ENCODE data around the gene TLNRD1.

Gene TLNRD1

DNA sequence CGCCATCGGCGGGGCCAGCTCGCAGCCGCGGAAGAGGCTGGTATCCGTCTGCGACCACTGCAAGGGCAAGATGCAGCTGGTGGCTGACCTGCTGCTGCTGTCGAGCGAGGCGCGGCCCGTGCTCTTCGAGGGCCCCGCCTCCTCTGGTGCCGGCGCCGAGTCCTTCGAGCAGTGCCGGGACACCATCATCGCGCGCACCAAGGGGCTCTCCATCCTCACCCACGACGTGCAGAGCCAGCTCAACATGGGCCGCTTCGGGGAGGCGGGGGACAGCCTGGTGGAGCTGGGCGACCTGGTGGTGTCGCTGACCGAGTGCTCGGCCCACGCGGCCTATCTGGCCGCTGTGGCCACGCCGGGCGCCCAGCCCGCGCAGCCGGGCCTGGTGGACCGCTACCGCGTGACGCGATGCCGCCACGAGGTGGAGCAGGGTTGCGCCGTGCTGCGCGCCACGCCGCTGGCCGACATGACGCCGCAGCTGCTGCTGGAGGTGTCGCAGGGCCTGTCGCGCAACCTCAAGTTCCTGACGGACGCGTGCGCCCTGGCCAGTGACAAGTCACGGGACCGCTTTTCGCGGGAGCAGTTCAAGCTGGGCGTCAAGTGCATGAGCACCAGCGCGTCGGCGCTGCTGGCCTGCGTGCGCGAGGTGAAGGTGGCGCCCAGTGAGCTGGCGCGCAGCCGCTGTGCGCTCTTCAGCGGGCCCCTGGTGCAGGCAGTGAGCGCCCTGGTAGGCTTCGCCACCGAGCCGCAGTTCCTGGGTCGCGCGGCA is 1.8 kb downstream of the TLNRD1 start:
- DNase-seq (ENCODE audit: low read depth) = no peak

GRCh38 chr15:81003097-81003350 is 2.3 kb downstream of the TLNRD1 start:
- DNase-seq (ENCODE audit: low read depth) = no peak

GRCh38 chr15:81006124-81006523 is 5.4 kb downstream of the TLNRD1 start:
- DNase-seq (ENCODE audit: low read depth) = no peak

DNA sequence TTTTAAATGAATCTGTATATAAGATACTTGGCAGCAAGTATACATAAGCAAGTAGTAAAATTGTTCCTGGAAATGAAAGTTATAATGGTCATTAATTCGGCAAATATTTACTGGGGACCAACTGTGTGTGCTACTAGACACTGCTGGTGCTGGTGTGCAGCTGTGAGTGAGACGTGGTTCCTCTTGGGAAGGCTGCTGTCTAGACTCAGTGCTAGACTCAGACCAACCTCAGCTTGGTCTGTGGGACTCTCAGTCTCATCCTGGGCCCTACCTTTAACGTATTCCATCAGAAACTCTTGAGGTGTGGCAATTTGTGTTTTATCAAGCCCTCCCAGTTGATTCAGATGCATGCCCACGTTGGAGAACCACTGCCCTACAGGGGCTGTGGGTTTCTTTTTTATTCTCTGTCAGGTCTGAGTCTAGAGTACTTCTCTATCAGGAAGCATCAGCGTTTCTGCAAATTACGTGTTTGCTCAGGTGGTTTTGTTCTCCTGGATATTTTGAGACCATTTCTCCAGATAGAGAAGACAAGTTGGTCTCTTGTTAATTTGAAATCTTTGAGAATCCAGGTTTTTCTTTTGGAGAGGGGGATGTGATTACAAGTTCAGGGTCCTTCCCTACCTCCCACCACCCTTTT is 6.8 kb downstream of the TLNRD1 start:
- no peak for DNase-seq (ENCODE audit: low read depth)

DNA sequence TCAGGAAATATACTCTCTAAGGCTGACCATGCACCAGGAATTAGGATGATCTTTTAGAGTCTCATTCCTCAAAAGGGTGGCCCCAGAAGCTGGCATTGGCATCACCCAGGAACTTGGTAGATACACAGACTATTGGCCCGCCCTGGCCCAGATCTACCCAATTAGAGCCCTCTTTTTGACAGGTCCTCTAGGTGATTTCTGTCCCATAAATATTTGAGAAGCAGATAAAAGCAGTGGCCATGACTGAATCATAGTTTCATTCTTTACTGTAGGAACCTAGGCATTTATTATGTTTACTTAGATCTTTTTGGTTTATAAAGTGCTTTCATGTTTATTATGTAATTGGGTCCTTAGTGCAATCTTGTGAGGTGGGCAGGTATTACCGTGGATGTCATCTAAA is 7.6 kb downstream of the TLNRD1 start:
- no peak for DNase-seq (ENCODE audit: low read depth)

- no peak for DNase-seq (ENCODE audit: low read depth)
These were observed 9.4 kb downstream of the TLNRD1 start for GRCh38 chr15:81010086-81010485.

GRCh38 chr15:81011593-81011992 is 10.9 kb downstream of the TLNRD1 start:
- DNase-seq (ENCODE audit: low read depth) = no peak

- DNase-seq (ENCODE audit: low read depth) = no peak
These were observed 11.9 kb downstream of the TLNRD1 start for GRCh38 chr15:81012588-81012987.

- no peak for DNase-seq (ENCODE audit: low read depth)
These were observed 12.7 kb downstream of the TLNRD1 start for GRCh38 chr15:81013396-81013929.

DNA sequence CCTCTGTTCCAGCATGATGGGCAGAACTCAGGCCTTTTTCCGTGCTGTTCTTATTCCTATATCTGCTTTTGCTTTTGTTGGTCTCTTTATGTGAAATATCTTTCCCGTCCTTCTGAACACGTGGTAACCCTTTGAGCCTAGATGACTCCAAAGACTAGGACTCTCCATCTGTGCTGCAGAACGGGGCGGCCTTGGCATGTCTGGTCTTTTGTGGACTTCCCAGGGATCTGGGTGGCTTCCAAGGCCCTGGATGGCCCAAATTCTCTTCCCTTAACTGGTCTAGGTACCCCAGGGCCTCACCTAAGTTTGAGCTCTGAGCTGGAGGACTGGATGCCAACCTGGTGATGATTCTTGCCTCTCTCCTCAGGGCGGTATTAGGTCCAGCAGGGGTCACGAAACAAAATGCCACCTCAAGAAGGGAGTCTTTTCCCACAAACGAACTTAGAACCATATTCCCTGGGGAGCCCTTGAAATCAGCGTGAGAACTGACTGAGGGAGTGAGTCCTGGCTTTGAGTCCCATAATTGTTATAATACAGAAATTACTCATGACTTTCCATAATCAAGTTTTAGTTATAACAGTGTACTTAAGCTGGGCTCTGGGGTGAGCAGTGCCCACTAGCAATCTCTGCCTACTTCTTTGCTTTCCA is 13.8 kb downstream of the TLNRD1 start:
- no peak for DNase-seq (ENCODE audit: low read depth)

DNA sequence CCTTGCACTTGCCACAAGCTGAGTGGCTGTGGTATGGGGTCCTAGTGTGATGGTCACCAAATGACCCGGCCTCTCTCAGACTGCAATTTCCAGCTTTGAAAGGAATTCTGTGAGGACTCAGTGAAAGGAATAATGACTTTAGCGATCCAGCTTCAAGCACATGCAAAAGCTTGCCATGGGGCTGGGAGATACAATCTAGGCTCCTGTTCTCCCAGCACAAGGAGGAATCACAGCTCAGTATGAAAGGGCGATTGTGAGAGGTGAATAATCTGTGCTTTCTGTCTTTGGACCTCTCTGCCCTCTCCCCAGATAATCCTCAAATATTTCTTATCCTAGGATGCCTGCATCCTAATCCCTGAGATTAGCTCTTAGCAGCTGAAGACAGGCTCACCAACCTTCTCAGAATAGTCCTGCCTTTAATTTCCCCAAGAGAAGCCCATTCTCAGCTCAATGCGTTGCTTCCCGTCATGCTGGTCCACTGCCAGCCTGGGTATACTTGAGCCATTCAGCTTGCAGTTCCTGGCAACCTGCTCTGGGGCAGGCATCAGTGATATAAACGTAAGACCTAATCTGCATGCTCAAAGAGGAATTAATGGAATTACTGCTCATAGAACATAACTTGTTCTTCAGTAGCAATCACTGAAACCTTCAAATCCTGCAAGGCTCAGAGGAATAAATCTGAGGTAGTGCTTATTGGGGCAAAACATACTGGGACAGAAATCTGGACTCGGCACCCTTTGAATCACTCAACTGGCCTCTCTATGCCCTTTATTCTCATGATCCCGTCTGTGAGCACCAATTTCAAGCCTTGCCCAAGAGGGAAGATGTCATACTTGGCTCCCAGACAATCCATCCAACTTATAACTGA is 15.1 kb downstream of the TLNRD1 start:
- no peak for DNase-seq (ENCODE audit: low read depth)

GRCh38 chr15:81016489-81017068 is 15.9 kb downstream of the TLNRD1 start:
- DNase-seq (ENCODE audit: low read depth) = no peak

- DNase-seq (ENCODE audit: low read depth) = no peak
These were observed 17.5 kb downstream of the TLNRD1 start for GRCh38 chr15:81018197-81018596.

DNA sequence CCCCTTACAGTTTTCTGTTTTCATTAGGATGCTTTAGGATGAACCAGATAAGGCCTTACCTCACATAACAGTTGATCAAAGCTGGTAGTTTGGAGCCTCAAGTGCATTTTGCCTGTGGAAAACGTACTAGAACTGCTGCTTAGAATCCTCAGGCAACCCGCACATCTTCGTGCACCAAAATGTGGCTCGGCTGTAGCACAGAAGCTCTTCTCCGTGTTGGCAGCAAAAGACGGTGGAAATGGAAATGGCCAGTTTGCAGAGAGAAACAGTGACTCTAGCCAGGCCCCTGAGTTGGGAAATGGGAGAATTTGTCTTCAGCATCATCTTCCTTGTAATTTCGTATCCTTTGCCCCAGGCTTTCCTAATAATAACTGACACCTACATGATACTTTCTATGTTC is 20.6 kb downstream of the TLNRD1 start:
- no peak for DNase-seq (ENCODE audit: low read depth)

- no peak for DNase-seq (ENCODE audit: low read depth)
These were observed 23.0 kb downstream of the TLNRD1 start for GRCh38 chr15:81023483-81024264.

DNA sequence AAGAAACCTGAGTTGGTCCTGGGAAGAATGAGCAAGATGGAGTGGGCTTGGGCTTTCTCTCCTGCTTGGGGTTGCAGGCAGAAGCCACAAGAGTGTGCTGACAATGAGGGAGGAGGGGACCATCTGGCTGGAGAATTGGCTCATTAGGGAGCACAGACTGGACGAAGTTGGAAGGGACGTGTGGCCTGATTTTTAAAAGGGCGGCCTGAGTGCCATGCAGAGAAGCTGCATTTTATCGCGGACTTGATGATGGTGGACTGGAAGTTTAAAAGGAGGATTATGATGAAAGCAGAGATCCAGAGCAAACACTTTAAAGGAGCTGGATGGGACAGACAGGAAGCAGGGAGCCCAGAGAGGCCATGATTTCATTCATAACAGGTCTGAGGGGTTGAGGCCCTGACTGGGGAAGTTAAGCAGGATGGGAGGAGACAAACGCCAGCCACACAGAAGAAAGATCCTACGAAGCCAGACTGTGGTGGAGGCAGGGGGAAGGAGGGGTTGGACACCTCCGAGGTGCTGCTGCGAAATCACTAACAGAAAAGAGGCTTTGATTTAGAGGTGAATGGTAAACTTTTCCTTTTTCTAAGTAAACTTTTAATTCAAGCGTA is 23.6 kb downstream of the TLNRD1 start:
- DNase-seq (ENCODE audit: low read depth) = no peak

GRCh38 chr15:81024936-81025335 is 24.2 kb downstream of the TLNRD1 start:
- DNase-seq (ENCODE audit: low read depth) = no peak

GRCh38 chr15:81025721-81026370 is 25.1 kb downstream of the TLNRD1 start:
- no peak for DNase-seq (ENCODE audit: low read depth)

- DNase-seq (ENCODE audit: low read depth) = no peak
These were observed 26.3 kb downstream of the TLNRD1 start for GRCh38 chr15:81026836-81027599.
